SKM-1 (cell line): Measurements from ENCODE around the gene SMARCD1.

Source experiments
- DNase-seq: peaks from one replicate; lab custom pipeline; 2025; ENCODE audit not compliant: unreplicated experiment; lab: John Stamatoyannopoulos, UW

SMARCD1 gene

GRCh38 chr12:50057000-50057841 is 27.9 kb upstream of the SMARCD1 start, which contains the start of gene ASIC1:
TSS of gene ASIC1 (plus strand) at chr12:50057596. CDS start at chr12:50058767, 1,171 bp downstream.
- no peak for DNase-seq

- DNase-seq: no peak
Observed at GRCh38 chr12:50057896-50058670, 27.1 kb upstream of the SMARCD1 start.

GRCh38 chr12:50058743-50059312 is 26.3 kb upstream of the SMARCD1 start:
- no peak for DNase-seq

- DNase-seq: no peak
Observed at GRCh38 chr12:50059440-50060119, 25.6 kb upstream of the SMARCD1 start.

- DNase-seq: no peak
Observed at GRCh38 chr12:50060120-50060468, 25.0 kb upstream of the SMARCD1 start.

GRCh38 chr12:50061171-50061570 is 24.0 kb upstream of the SMARCD1 start:
- DNase-seq: no peak

GRCh38 chr12:50061946-50062686 is 23.0 kb upstream of the SMARCD1 start:
- no peak for DNase-seq

- no peak for DNase-seq
Observed at GRCh38 chr12:50062728-50063460, 22.2 kb upstream of the SMARCD1 start.

GRCh38 chr12:50065726-50066310 is 19.3 kb upstream of the SMARCD1 start:
- no peak for DNase-seq

- no peak for DNase-seq
Observed at GRCh38 chr12:50066402-50066801, 18.7 kb upstream of the SMARCD1 start.

- no peak for DNase-seq
Observed at GRCh38 chr12:50069069-50069468, 16.1 kb upstream of the SMARCD1 start.

- no peak for DNase-seq
Observed at GRCh38 chr12:50069539-50069938, 15.6 kb upstream of the SMARCD1 start.

- DNase-seq: peak; percentile 49
Observed at GRCh38 chr12:50070314-50071060, 14.7 kb upstream of the SMARCD1 start.

- DNase-seq: no peak
Observed at GRCh38 chr12:50072198-50072907, 12.8 kb upstream of the SMARCD1 start.

GRCh38 chr12:50073206-50073605 is 11.9 kb upstream of the SMARCD1 start:
- no peak for DNase-seq

- DNase-seq: no peak
Observed at GRCh38 chr12:50073712-50074111, 11.4 kb upstream of the SMARCD1 start.

GRCh38 chr12:50074936-50075807 is 10.0 kb upstream of the SMARCD1 start:
- DNase-seq: peak; percentile 26
